Measurements from ENCODE around the gene CAMK1D. TPM values are rescaled to one million over a fixed set of nuclear protein-coding genes. Genes with fewer than 3 reads are reported as not detected.

The CAMK1D gene
- total RNA-seq, 1 donor from 2014 or later: 58.8 TPM

DNA sequence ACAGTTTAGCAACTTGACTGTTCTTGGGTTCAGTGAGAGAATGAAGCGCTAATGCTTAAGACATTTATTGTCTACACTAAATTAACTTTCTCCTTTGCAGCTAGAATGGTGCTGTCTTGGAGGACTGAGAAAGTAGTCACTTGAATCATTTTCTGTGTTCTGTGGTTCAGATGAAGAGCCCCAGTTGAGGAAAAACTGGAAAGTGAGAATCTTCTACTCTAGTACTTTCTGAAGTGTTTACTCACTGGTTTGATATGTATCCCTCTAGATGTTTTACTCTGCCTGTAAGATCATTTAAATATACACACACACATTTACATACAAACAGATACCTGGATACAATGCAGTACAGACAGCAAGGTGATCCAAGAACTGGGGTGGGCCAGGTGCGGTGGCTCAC lies 308.1 kb downstream of the CAMK1D start:
- H3K36me3 Mint-ChIP-seq (ENCODE audit: low read depth): peaks cover 37% of the 10 kb centered on the region
- H3K27ac Mint-ChIP-seq: no peak overlapping the region
- ATAC-seq (ENCODE audit: low read depth): no peak
- H3K27me3 Mint-ChIP-seq: no peaks in the 10 kb centered on the region
- DNase-seq: no peak
- no peak overlapping the region for H3K4me3 Mint-ChIP-seq
- peaks cover 13% of the 10 kb centered on the region for H3K4me1 Mint-ChIP-seq
- H3K9me3 Mint-ChIP-seq: peaks cover 5% of the 10 kb centered on the region
- POLR2A ChIA-PET: interaction anchor here (2.1 kb wide), 1 partner anchor 393 kb away, joined by 5 read pairs; no protein-coding TSS in a partner anchor
- TF ChIP-seq, protein P1, sequence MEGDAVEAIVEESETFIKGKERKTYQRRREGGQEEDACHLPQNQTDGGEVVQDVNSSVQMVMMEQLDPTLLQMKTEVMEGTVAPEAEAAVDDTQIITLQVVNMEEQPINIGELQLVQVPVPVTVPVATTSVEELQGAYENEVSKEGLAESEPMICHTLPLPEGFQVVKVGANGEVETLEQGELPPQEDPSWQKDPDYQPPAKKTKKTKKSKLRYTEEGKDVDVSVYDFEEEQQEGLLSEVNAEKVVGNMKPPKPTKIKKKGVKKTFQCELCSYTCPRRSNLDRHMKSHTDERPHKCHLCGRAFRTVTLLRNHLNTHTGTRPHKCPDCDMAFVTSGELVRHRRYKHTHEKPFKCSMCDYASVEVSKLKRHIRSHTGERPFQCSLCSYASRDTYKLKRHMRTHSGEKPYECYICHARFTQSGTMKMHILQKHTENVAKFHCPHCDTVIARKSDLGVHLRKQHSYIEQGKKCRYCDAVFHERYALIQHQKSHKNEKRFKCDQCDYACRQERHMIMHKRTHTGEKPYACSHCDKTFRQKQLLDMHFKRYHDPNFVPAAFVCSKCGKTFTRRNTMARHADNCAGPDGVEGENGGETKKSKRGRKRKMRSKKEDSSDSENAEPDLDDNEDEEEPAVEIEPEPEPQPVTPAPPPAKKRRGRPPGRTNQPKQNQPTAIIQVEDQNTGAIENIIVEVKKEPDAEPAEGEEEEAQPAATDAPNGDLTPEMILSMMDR (IDR thresholded peaks at IDR 0.05): no peak
- CTCF ChIA-PET: interaction anchor here (0.8 to 4.0 kb wide), 9 partner anchors 11 to 443 kb away, joined by 3 to 72 read pairs (median 10); no protein-coding TSS in a partner anchor
- intact Hi-C loops (cut with micrococcal nuclease): loop anchor here (2.0 to 5.0 kb wide), 4 partner anchors 175 to 460 kb away; partner anchors contain the start of genes CDC123 and NUDT5

DNA sequence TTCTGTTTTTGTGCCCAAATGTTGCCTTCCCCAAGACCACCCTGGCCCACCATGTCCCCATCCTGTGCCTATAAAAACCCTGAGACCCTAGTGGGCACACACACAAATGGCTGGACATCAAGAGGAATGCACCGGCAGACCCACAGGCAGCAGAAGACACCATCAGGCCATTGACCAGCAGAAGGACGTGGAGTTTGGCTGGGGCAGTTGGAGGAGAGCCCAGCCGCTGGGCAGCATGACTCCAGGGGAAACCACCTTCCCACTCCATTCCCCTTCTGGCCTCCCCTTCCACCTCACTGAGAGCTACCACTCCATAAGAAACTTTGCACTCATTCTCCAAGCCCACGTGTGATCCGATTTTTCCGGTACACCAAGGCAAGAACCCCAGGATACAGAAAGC lies 309.2 kb downstream of the CAMK1D start:
- POLR2A ChIA-PET: no interaction called here
- Mint-ChIP-seq H3K36me3 (ENCODE audit: low read depth) (peaks cover 30% of the 10 kb centered on the region), H3K27ac (no peak overlapping the region), H3K4me3 (no peak overlapping the region), H3K9me3 (peaks cover 3% of the 10 kb centered on the region), H3K4me1 (peaks cover 13% of the 10 kb centered on the region), H3K27me3 (no peaks in the 10 kb centered on the region)
- intact Hi-C loops (cut with micrococcal nuclease): loop anchor here (5.0 kb wide), 2 partner anchors 176 to 461 kb away; partner anchors contain the start of genes CDC123 and NUDT5
- TF ChIP-seq, protein P1 (IDR thresholded peaks at IDR 0.05): no peak
- ATAC-seq (ENCODE audit: low read depth) (no peak), DNase-seq (no peak)
- CTCF ChIA-PET: no interaction called here

DNA sequence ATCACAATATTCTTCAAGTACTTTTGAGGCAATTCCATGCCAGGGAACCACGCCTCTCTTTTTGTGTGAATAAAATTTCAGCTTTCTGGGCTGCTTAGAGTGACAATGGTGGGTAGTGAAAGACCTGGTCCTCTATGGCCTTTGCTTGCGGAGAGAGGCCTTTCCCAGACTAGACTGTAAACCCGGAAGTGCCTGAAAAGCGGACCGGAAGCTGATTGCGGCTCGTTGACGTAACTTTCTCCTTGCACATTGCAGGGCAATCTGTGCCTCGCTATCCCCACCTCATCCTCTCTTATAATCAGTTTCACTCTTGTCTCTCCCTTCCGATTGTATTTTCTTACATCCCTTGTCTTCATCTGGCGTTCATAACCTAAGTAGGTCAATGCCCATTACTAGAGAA lies 310.4 kb downstream of the CAMK1D start:
- intact Hi-C loops (cut with micrococcal nuclease): loop anchor here (5.0 kb wide), 2 partner anchors 177 to 462 kb away; partner anchors contain the start of genes CDC123 and NUDT5
- no peak overlapping the region for H3K4me3 Mint-ChIP-seq

DNA sequence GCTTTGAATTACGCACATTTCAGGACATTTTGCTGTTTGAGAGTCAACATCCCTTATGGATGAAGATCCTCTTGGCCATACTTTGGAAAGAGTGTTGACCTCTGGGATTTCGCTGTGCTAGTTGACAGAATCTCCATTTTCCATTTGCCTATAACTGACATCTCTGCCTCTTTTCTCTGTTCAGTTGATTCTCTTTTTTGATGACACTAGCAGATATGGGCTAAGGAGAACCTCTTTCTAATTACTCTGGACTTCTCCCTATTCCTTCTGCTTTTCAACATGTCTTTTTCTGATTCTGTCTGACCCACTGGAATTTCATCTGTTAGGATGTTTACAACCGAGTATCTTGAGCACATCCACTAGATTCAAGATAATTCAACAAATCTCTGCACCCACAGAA lies 311.5 kb downstream of the CAMK1D start:
- H3K27ac Mint-ChIP-seq: no peak overlapping the region

More for the DNA sequence above, 310.4 kb downstream of the CAMK1D start:
- H3K27me3 Mint-ChIP-seq: no peaks in the 10 kb centered on the region
- H3K9me3 Mint-ChIP-seq: no peaks in the 10 kb centered on the region
- H3K4me1 Mint-ChIP-seq: peaks cover 13% of the 10 kb centered on the region
- no peak for ATAC-seq (ENCODE audit: low read depth)
- ChIA-PET POLR2A (no interaction called here), CTCF (no interaction called here)
- no peak for DNase-seq
- no peak overlapping the region for H3K27ac Mint-ChIP-seq
- peaks cover 23% of the 10 kb centered on the region for H3K36me3 Mint-ChIP-seq (ENCODE audit: low read depth)
- TF ChIP-seq, protein P1 (IDR thresholded peaks at IDR 0.05): no peak

DNA sequence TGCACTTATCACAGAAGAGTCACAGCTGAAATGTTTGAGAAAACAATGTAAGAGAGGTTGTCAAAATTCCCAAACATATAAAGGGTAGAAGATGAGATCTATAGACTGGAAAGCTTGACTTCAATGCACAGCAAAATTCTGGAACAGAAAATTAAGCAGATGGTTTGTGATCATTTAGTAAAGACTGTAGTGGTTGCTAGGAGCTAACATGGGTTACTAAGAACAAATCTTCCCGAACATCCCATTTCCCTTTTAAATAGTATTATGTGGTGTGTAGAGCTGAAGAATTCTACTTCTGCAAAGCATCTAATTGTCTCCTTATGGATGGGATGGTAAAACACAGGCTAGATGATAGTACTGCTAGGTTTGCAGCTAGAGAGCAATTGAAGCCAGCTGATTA lies 312.3 kb downstream of the CAMK1D start:
- no peak overlapping the region for H3K4me3 Mint-ChIP-seq
- H3K4me1 Mint-ChIP-seq: no peaks in the 10 kb centered on the region
- no peaks in the 10 kb centered on the region for H3K9me3 Mint-ChIP-seq
- TF ChIP-seq, protein P1 (IDR thresholded peaks at IDR 0.05): no peak
- DNase-seq: no peak
- CTCF ChIA-PET: interaction anchor here (0.9 to 1.2 kb wide), 2 partner anchors 49 to 447 kb away, joined by 4 read pairs; no protein-coding TSS in a partner anchor
- H3K27me3 Mint-ChIP-seq: no peaks in the 10 kb centered on the region
- H3K27ac Mint-ChIP-seq: no peak overlapping the region
- POLR2A ChIA-PET: no interaction called here
- H3K36me3 Mint-ChIP-seq (ENCODE audit: low read depth): peaks cover 39% of the 10 kb centered on the region
- no peak for ATAC-seq (ENCODE audit: low read depth)
- intact Hi-C loops (cut with micrococcal nuclease): no loop called here

More for the DNA sequence above, 311.5 kb downstream of the CAMK1D start:
- TF ChIP-seq, protein P1 (IDR thresholded peaks at IDR 0.05): no peak
- Mint-ChIP-seq H3K4me1 (peaks cover 5% of the 10 kb centered on the region), H3K27me3 (no peaks in the 10 kb centered on the region), H3K9me3 (no peaks in the 10 kb centered on the region), H3K36me3 (ENCODE audit: low read depth) (peaks cover 34% of the 10 kb centered on the region), H3K4me3 (no peak overlapping the region)
- ATAC-seq (ENCODE audit: low read depth) (no peak), DNase-seq (no peak)
- intact Hi-C loops (cut with micrococcal nuclease): no loop called here
- POLR2A ChIA-PET: interaction anchor here (0.5 kb wide), 1 partner anchor 414 kb away, joined by 10 read pairs; no protein-coding TSS in a partner anchor
- CTCF ChIA-PET: no interaction called here

All from activated B cell treated with CpG ODN at 0.5 μM for 24 hours (primary cell).